ENCODE measurements around the gene NAPEPLD. TPM values are rescaled to one million over a fixed set of nuclear protein-coding genes. Genes with fewer than 3 reads are reported as not detected.
"Not testable (repeated sequence)": the region's sequence is repeated elsewhere in the genome, so short reads cannot be mapped to it uniquely, and the experiment has no call there.

Gene NAPEPLD
- 2.5 and 2.7 TPM in 2 replicates for polyA plus RNA-seq (2013)

DNA sequence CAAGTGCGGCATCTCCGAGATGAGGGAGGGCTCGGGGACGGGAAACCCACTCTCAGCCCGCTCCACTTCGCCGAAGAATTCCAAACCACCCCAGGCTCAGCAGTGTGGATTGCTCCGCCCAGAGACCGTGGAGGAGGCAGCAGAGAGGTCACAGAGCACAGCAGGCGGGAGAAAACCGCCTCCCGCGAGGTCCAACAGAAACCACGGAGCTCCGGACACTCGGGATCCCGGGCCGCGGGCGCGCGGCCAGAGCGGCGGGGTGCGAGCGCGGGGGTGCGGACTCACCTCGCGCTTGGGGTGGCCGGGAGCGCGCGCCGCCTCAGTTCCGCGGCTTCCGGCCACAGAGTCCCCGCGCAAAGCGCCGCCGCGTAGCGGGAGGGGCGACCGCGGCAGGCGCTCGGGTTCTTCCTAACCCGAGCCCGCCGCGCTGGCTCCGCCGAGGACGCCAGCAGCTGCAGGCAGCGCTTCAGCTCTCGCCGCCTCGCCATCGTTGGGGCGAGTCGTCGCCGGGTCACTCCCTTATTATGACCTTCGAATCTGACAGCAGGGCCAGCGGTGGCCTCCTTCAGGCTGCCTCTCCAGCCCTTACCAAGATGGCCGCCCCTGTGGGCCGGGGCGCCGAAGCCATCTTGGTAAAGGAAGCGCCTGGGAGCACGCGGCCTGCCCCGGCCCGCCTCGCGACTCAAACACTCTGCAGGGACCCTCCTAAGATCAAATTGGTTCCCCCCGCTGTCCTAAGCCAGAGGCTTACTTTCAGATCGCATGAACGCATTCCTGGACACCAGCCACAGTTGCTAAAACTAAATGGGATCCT, at the start of gene NAPEPLD:
TSS of gene NAPEPLD (minus strand) at position 106 of the 814 bp plus-strand sequence. CDS start 20,323 bp downstream, outside the sequence.
- DNase-seq, result peak; percentile 75 to 78
- peak within 1 kb of the TSS; percentile 95 for H3K27ac ChIP-seq (ENCODE audit: low read depth, low read length)
- no peak within 1 kb of the TSS for H2AK5ac ChIP-seq (ENCODE audit: low read length)
- no peak within 1 kb of the TSS for H3K23ac ChIP-seq (ENCODE audit: low read length)
- H3K9me3 ChIP-seq (ENCODE audit: insufficient read depth, low read depth, low read length), result no peaks in the 10 kb centered on the region
- H3K27me3 ChIP-seq (ENCODE audit: insufficient read depth, low read length), result no peaks in the 10 kb centered on the region
- peak within 1 kb of the TSS; percentile 87 for H3K9ac ChIP-seq (ENCODE audit: low read length)
- H2BK120ac ChIP-seq (ENCODE audit: insufficient read depth, low read length, poor library complexity), result peak within 1 kb of the TSS; percentile 95
- H2BK5ac ChIP-seq (ENCODE audit: low read depth, low read length, poor library complexity), result peak within 1 kb of the TSS; percentile 93
- peak within 1 kb of the TSS; percentile 97 for H3K14ac ChIP-seq (ENCODE audit: low read length)
- WGBS (ENCODE audit: extremely low coverage, insufficient coverage, insufficient read length), result no CpG with 5 or more reads among the region's 82 CpGs
- H4K8ac ChIP-seq (ENCODE audit: low read depth, low read length), result peak within 1 kb of the TSS; percentile 99
- H4K12ac ChIP-seq (ENCODE audit: low read depth, low read length), result peak within 1 kb of the TSS; percentile 92
- peak within 1 kb of the TSS; percentile 87 for H3K4me3 ChIP-seq (ENCODE audit: low read depth, low read length)
- peak within 1 kb of the TSS; percentile 80 for H3K4ac ChIP-seq (ENCODE audit: low read depth, low read length)
- H3K79me2 ChIP-seq (ENCODE audit: control insufficient read depth, insufficient read depth, low read length, poor library complexity), result peaks cover 6% of the 10 kb centered on the region
- H3K36me3 ChIP-seq (ENCODE audit: control insufficient read depth in 1 of 2, insufficient read depth in 2 of 2, low read length in 2 of 2), result no peaks in the 10 kb centered on the region
- peak within 1 kb of the TSS; percentile 97 for H3K18ac ChIP-seq (ENCODE audit: low read length)
- no peak within 1 kb of the TSS for H2BK12ac ChIP-seq (ENCODE audit: low read length)
- H2AFZ ChIP-seq (ENCODE audit: insufficient read depth, low read length, poor library complexity), result peak within 1 kb of the TSS; percentile 91
- peaks cover 3 to 7% of the 10 kb centered on the region in 2 experiments for H3K4me1 ChIP-seq (ENCODE audit: control insufficient read depth in 1 of 2, insufficient read depth in 2 of 2, low read length in 2 of 2)
- peak within 1 kb of the TSS; percentile 97 for H4K91ac ChIP-seq (ENCODE audit: low read depth, low read length)
- H3K4me2 ChIP-seq (ENCODE audit: low read length), result peak within 1 kb of the TSS; percentile 63
- peaks cover 10% of the 10 kb centered on the region for H3K79me1 ChIP-seq (ENCODE audit: low read length)

DNA sequence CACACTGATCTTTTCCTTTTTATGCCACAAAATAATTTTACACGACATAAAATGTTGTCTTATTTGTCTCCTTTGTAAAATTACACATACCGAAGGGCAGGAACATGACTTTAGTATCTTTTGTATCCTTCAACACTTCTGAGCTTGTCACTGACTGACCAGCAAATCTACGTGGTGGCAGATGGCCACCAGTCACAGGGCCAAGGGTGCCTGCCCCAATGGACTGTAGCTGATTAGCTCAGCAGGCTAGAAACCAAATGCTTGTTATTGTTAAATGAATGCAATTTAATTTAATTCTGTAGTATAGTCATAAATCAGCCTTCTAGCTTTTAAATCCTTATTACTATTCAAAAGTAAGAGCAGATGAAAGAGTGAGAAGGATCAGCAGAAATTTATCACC, 49.2 kb upstream of the NAPEPLD start:
- H3K79me2 ChIP-seq (ENCODE audit: control insufficient read depth, insufficient read depth, low read length, poor library complexity); H2BK12ac ChIP-seq (ENCODE audit: low read length); H2AFZ ChIP-seq (ENCODE audit: insufficient read depth, low read length, poor library complexity); H3K79me1 ChIP-seq (ENCODE audit: low read length); H3K27ac ChIP-seq (ENCODE audit: low read depth, low read length); H3K14ac ChIP-seq (ENCODE audit: low read length); H3K9me3 ChIP-seq (ENCODE audit: insufficient read depth, low read depth, low read length); H3K27me3 ChIP-seq (ENCODE audit: insufficient read depth, low read length); H3K9ac ChIP-seq (ENCODE audit: low read length); H3K4me2 ChIP-seq (ENCODE audit: low read length); H4K8ac ChIP-seq (ENCODE audit: low read depth, low read length); H4K12ac ChIP-seq (ENCODE audit: low read depth, low read length); H3K4ac ChIP-seq (ENCODE audit: low read depth, low read length); H3K4me1 ChIP-seq (ENCODE audit: control insufficient read depth in 1 of 2, insufficient read depth in 2 of 2, low read length in 2 of 2); H3K18ac ChIP-seq (ENCODE audit: low read length); H3K4me3 ChIP-seq (ENCODE audit: low read depth, low read length); H4K91ac ChIP-seq (ENCODE audit: low read depth, low read length); H2AK5ac ChIP-seq (ENCODE audit: low read length); H2BK5ac ChIP-seq (ENCODE audit: low read depth, low read length, poor library complexity); H3K23ac ChIP-seq (ENCODE audit: low read length); DNase-seq; H2BK120ac ChIP-seq (ENCODE audit: insufficient read depth, low read length, poor library complexity); H3K36me3 ChIP-seq (ENCODE audit: control insufficient read depth in 1 of 2, insufficient read depth in 2 of 2, low read length in 2 of 2): not testable (repeated sequence)
- WGBS (ENCODE audit: extremely low coverage, insufficient coverage, insufficient read length), result no CpG with 5 or more reads among the region's 3 CpGs

DNA sequence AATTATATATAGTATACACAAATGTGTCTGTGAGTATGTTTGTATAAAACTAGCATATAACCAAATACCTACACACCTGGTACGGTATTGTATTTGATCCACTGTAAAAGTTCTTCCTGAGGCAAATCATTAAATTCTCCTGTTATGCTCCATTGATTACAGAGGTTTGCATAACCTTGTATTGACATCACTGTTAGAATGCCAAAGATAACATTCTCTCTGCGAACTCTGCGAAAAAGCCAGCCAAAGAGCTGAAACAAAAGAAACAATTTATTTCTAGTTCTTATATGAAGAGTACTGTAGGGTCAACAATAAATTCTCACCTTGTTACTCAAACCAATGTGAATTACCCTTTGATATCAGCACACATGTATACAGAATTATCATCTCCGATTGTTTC, 46.5 kb upstream of the NAPEPLD start:
- H4K8ac ChIP-seq (ENCODE audit: low read depth, low read length); H3K27me3 ChIP-seq (ENCODE audit: insufficient read depth, low read length); H3K9me3 ChIP-seq (ENCODE audit: insufficient read depth, low read depth, low read length); H3K36me3 ChIP-seq (ENCODE audit: control insufficient read depth in 1 of 2, insufficient read depth in 2 of 2, low read length in 2 of 2); H2BK5ac ChIP-seq (ENCODE audit: low read depth, low read length, poor library complexity); H4K91ac ChIP-seq (ENCODE audit: low read depth, low read length); H3K79me2 ChIP-seq (ENCODE audit: control insufficient read depth, insufficient read depth, low read length, poor library complexity); H2AFZ ChIP-seq (ENCODE audit: insufficient read depth, low read length, poor library complexity); H2BK120ac ChIP-seq (ENCODE audit: insufficient read depth, low read length, poor library complexity); H2BK12ac ChIP-seq (ENCODE audit: low read length); H3K9ac ChIP-seq (ENCODE audit: low read length); H3K4ac ChIP-seq (ENCODE audit: low read depth, low read length); H3K23ac ChIP-seq (ENCODE audit: low read length); H3K4me1 ChIP-seq (ENCODE audit: control insufficient read depth in 1 of 2, insufficient read depth in 2 of 2, low read length in 2 of 2); H2AK5ac ChIP-seq (ENCODE audit: low read length); H3K4me2 ChIP-seq (ENCODE audit: low read length); H3K27ac ChIP-seq (ENCODE audit: low read depth, low read length); H4K12ac ChIP-seq (ENCODE audit: low read depth, low read length); H3K79me1 ChIP-seq (ENCODE audit: low read length); H3K18ac ChIP-seq (ENCODE audit: low read length); H3K14ac ChIP-seq (ENCODE audit: low read length); H3K4me3 ChIP-seq (ENCODE audit: low read depth, low read length): not testable (repeated sequence)
- no CpG with 5 or more reads among the region's 4 CpGs for WGBS (ENCODE audit: extremely low coverage, insufficient coverage, insufficient read length)
- DNase-seq, result peak in 1 of 2 donors; percentile 0

DNA sequence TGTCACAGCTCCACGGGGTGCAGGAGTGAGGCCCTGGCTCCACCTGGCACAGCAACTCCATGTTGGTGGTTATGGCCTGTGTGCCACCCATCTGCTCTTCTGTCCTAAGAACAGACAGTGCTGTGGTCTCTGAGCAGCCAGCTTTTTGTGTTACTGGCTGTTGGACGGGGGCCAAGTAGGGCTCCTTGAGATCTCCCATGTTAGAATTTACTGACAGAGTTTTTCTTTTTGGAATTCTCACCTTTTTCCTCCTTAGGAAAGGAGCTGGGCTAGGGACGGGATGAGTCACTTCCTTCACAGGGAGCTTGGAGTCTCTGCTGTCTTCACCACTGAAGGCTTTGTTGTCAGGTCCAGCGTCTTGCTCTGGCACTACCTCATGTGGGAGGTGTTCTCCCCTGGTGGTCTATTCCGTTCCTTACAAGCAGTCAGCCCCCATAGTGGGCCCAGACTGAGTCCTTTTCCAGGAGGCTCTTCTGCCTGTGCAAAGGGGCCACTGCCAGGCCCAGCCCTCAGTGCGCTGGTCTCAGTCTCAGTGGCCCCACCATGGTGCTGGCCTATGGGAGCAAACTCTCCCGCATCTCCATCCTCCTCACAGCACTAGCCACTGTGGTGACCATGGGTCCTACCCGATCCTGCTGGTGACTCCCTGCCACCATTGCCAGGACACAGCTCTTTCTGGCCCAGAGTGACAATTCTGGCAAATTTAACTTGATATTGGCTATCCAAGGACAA, 23.7 kb upstream of the NAPEPLD start:
- H3K23ac ChIP-seq (ENCODE audit: low read length); H3K36me3 ChIP-seq (ENCODE audit: control insufficient read depth in 1 of 2, insufficient read depth in 2 of 2, low read length in 2 of 2); H2AK5ac ChIP-seq (ENCODE audit: low read length); H2BK5ac ChIP-seq (ENCODE audit: low read depth, low read length, poor library complexity); H3K9me3 ChIP-seq (ENCODE audit: insufficient read depth, low read depth, low read length); H4K12ac ChIP-seq (ENCODE audit: low read depth, low read length); DNase-seq; H3K9ac ChIP-seq (ENCODE audit: low read length); H3K79me1 ChIP-seq (ENCODE audit: low read length); H3K27me3 ChIP-seq (ENCODE audit: insufficient read depth, low read length); H2BK12ac ChIP-seq (ENCODE audit: low read length); H3K14ac ChIP-seq (ENCODE audit: low read length); H3K79me2 ChIP-seq (ENCODE audit: control insufficient read depth, insufficient read depth, low read length, poor library complexity); H2BK120ac ChIP-seq (ENCODE audit: insufficient read depth, low read length, poor library complexity); H3K4me1 ChIP-seq (ENCODE audit: control insufficient read depth in 1 of 2, insufficient read depth in 2 of 2, low read length in 2 of 2); H3K4me3 ChIP-seq (ENCODE audit: low read depth, low read length); H3K18ac ChIP-seq (ENCODE audit: low read length); H3K4me2 ChIP-seq (ENCODE audit: low read length); H3K27ac ChIP-seq (ENCODE audit: low read depth, low read length); H4K8ac ChIP-seq (ENCODE audit: low read depth, low read length); H4K91ac ChIP-seq (ENCODE audit: low read depth, low read length); H3K4ac ChIP-seq (ENCODE audit: low read depth, low read length); H2AFZ ChIP-seq (ENCODE audit: insufficient read depth, low read length, poor library complexity): not testable (repeated sequence)
- WGBS (ENCODE audit: extremely low coverage, insufficient coverage, insufficient read length), result no CpG with 5 or more reads among the region's 8 CpGs

Data from trophoblast cell (in vitro differentiated cells and primary cell).